Activated T-cell treated with anti-CD3 and anti-CD28 coated beads for 4 hours (primary cell): ENCODE data around the gene BORCS6.

Source experiments
- DNase-seq: peaks from one replicate; pipeline ENCODE4 v3.0.0-alpha.2; 2020

The BORCS6 gene

GRCh38 chr17:8140065-8141029, 49.6 kb downstream of the BORCS6 start:
- DNase-seq = no peak

- peak; percentile 94 for DNase-seq
These were observed 51.2 kb downstream of the BORCS6 start for GRCh38 chr17:8138672-8139371.

GRCh38 chr17:8138374-8138671, 51.7 kb downstream of the BORCS6 start:
- DNase-seq = no peak
